Measurements from ENCODE around the gene ELOVL7.

DNA sequence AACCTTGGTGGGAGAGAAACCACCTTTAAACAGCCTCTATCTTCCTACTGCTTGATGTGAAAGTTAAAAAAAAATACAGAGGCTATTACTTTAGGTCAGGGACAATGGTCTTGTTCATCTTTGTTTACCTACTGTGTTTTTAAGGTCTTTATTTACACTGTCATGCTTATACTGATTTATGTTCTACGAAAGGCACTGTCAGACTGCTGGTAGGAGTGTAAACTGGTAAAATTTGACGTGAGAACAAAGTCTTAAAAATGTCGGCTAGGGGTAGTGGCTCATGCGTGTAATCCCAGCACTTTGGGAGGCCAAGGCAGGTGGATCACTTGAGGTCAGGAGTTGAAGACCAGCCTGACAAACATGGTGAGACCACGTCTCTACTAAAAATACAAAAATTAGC lies 42.1 kb upstream of the ELOVL7 start:
- TF ChIP-seq CTCF (IDR thresholded peaks at IDR 0.05) (no peak), EZH2 (IDR thresholded peaks at IDR 0.05; ENCODE audit: borderline replicate concordance, insufficient read depth, low read depth, low read length, poor library complexity, severe bottlenecking) (no peak)
